Measurements from ENCODE around the gene C19orf85. TPM values are rescaled to one million over a fixed set of nuclear protein-coding genes. Genes with fewer than 3 reads are reported as not detected.
A peak's percentile ranks its signal among the peaks of the same experiment; 100 is the strongest.

C19orf85 gene
- total RNA-seq, 4 donors from 2014 or later: not detected

DNA sequence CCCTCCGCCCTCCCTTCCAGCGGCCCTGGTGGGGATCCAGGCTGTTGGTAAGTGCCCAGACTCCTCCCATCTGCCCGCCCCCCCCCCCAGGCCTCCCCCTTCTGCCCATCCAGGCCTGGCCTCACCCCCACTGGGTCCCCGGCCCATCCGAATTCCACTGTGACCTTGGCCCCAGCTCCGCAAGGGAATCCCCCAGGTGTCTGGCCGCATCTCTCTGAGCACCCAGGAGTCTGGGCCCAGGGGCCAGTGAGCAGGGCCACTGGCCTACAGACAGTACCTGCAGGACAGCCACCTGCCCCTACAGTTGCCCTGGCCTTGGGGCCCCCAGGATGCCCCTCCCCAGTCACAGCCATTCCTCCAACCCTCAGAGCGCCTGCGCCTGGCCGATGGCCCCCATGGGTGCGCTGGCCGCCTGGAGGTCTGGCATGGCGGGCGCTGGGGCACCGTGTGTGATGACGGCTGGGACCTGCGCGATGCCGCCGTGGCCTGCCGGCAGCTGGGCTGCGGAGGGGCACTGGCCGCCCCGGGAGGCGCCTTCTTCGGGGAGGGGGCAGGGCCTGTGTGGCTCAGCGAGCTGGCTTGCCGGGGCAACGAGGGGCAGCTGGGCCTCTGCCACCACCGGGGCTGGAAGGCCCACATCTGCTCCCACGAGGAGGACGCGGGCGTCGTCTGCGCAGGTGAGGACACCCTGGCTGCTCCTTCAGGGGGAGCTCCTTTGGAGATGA, 24.6 kb upstream of the C19orf85 start:
- H3K4me3 ChIP-seq: no peak overlapping the region
- WGBS, 2 donors: 69% methylated on average over 24 of the region's 36 CpGs; no CpG with 5 or more reads in 1 of the 2 donors
- no peaks in the 10 kb centered on the region for H3K9me3 ChIP-seq
- TF ChIP-seq CTCF (IDR thresholded peaks at IDR 0.05) (no peak), EP300 (IDR thresholded peaks at IDR 0.05) (no peak), POLR2A (IDR thresholded peaks at IDR 0.05) (no peak)
- H3K36me3 ChIP-seq: no peaks in the 10 kb centered on the region
- H3K27me3 ChIP-seq: no peaks in the 10 kb centered on the region
- peak overlapping the region; percentile 69 to 97 (median 82) for H3K27ac ChIP-seq
- peaks cover 0 to 99% (median 46%) of the 10 kb centered on the region in 4 donors for H3K4me1 ChIP-seq
- DNase-seq (ENCODE audit: low spot score in 2 of 2): no peak

DNA sequence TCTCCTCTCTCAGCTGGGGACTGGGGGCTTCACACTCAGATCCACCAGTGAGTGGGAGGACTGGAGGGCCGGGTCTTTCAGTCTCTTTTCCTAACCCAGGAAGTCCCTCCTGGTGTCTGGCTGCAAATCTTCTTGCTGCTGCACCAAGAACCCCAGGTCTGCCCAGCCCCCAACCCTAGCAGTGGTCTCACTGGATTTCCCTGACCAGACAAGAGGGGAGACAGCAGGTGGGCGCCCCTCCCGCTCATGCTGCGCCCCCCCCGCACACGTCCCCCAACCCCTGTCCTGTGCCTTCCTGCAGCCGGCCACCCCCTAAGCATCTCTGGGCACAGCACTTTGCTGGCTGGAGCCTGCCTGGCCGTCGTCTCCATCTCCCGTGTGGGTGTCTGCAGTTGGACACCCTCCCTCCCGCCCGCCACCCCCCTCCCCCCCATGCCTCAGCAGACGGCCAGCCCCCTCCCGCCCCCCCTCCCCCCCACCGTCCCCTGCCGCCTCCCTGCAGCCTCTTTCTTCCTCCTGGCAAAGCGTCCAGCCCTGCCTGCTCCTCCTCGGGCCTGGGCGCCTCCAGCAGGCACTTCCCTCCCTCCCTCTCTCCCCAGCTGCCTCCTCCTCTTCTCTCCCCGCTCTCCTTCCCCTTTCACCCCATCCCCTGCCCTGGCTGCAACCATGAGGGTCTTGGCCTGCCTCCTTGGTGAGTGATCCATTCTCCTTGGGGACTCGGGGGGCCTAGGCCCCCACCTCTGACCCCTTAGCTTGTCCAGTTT, 23.6 kb upstream of the C19orf85 start, which contains the start of gene SSC5D:
SSC5D (plus strand) TSS at position 513 of the 764 bp plus-strand sequence; CDS start at position 667, 154 bp downstream.
- no peaks in the 10 kb centered on the region for H3K9me3 ChIP-seq
- H3K4me1 ChIP-seq: peaks cover 0 to 92% (median 45%) of the 10 kb centered on the region in 4 donors
- no peak for DNase-seq (ENCODE audit: low spot score in 2 of 2)
- peaks cover 0 to 8% (median 0%) of the 10 kb centered on the region in 3 donors for H3K36me3 ChIP-seq
- peak within 1 kb of the TSS; percentile 71 to 97 (median 90) for H3K27ac ChIP-seq
- 4 to 12% methylated on average over 10 to 20 of the region's 21 CpGs for WGBS, 2 donors
- no peak for TF ChIP-seq CTCF (IDR thresholded peaks at IDR 0.05)
- no peak for TF ChIP-seq EP300 (IDR thresholded peaks at IDR 0.05)
- no peak for TF ChIP-seq POLR2A (IDR thresholded peaks at IDR 0.05)
- H3K27me3 ChIP-seq: no peaks in the 10 kb centered on the region
- no peak within 1 kb of the TSS for H3K4me3 ChIP-seq

DNA sequence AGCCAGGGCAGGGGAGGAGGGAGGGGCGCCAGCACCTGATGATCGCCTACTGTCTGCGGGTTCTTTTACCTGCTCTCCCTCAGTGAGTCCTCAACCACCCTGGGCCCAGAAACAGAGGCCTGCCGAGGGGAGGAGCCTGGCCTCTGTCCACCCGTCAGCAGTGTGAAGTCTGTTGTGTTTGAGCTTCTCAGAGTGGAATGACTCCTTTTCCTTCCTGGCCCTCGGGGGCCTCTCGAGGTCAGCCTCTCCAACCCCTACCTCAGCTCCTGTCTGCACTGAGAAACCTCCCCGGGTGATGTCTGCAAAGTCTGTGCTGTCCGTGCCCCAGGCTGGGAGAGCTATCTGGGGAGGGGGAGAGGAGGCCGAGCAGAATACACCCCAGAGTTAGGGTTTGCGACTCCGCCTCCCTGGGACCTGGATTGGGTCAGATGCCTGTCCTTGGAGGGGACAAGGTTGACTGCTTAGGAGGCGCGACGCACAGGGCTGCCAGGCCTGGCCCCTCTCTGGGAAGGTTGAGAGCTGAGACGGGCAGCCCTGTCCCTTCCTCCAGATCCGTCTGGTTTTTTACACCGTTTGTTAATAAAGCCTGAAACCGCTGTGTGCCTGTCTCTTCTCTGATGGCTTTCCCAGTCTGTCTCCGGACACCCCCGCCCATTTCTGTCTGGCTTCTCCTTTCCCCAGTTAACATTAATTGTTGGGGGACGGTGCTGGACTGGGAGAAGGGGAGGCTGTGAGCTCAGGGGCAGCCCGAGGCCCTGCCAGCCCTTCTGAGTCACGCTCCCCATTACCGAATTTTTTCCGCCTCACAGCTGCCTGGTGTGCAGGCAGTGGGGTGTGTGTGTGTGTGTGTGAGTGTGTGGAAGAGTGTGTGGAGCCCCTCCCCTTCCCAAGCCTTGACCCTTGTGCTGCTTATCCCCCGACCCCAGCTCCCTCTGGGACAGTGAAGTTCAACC, 22.7 kb upstream of the C19orf85 start:
- Histone ChIP-seq H3K9me3 (no peaks in the 10 kb centered on the region), H3K27ac (peak overlapping the region; percentile 68 to 97 (median 90)), H3K4me1 (peaks cover 0 to 85% (median 45%) of the 10 kb centered on the region in 4 donors), H3K36me3 (peaks cover 0 to 16% (median 0%) of the 10 kb centered on the region in 3 donors), H3K4me3 (no peak overlapping the region), H3K27me3 (no peaks in the 10 kb centered on the region)
- peak; percentile 57 to 74 for DNase-seq (ENCODE audit: low spot score in 2 of 2)
- WGBS, 2 donors: 20 to 24% methylated on average over 18 to 26 of the region's 27 CpGs
- TF ChIP-seq POLR2A (IDR thresholded peaks at IDR 0.05) (peak in 1 of 2 donors; percentile 5), CTCF (IDR thresholded peaks at IDR 0.05) (no peak), EP300 (IDR thresholded peaks at IDR 0.05) (peak in 1 of 2 donors; percentile 46)

DNA sequence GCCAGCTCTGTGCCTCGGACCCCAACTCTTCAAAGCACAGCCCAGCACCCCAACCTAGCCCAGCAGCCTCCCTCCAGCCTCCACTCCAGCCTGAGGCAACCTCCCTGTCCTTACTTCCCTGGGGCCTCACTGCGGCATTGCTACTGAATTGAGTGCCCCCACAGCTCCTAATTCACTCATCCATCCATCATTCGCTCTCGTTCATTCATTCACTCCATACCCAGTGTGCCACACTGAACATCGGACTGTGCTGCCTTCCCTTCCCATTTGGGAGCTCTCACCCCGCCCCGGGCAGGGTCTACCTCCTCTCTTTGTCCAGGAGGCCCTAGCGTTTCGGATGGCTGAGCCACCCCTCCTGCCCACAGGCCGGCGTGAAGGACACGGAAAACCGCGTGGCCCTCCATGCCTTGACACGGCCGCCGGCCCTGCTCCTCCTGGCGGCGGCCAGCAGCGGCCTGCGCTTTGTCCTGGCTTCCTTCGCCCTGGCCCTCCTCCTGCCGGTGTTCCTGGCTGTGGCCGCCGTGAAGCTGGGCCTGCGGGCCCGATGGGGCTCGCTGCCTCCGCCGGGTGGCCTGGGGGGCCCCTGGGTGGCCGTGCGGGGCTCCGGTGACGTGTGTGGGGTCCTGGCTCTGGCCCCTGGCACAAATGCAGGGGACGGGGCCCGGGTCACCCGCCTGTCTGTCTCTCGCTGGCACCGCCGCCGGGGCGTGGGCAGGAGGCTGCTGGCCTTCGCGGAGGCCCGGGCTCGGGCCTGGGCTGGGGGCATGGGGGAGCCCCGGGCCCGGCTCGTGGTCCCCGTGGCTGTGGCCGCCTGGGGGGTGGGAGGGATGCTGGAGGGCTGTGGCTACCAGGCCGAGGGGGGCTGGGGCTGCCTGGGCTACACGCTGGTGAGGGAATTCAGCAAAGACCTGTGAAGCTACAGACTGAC, 21.8 kb upstream of the C19orf85 start:
- Histone ChIP-seq H3K4me1 (peaks cover 0 to 75% (median 44%) of the 10 kb centered on the region in 4 donors), H3K27me3 (no peaks in the 10 kb centered on the region), H3K9me3 (no peaks in the 10 kb centered on the region), H3K4me3 (peak overlapping the region in 1 of 4 donors; percentile 12), H3K27ac (peak overlapping the region; percentile 68 to 97 (median 90)), H3K36me3 (peaks cover 0 to 26% (median 0%) of the 10 kb centered on the region in 3 donors)
- DNase-seq (ENCODE audit: low spot score in 2 of 2): no peak
- WGBS, 2 donors: 66 to 69% methylated on average over 21 to 32 of the region's 53 CpGs
- no peak for TF ChIP-seq EP300 (IDR thresholded peaks at IDR 0.05)
- peak in 1 of 5 experiments; percentile 50 for TF ChIP-seq CTCF (IDR thresholded peaks at IDR 0.05)

Data from tibial nerve (tissue), 4 donors.